ENCODE measurements around the gene PRRG2. TPM values are rescaled to one million over a fixed set of nuclear protein-coding genes. Genes with fewer than 3 reads are reported as not detected.

The PRRG2 gene
- total RNA-seq, 1 experiment from 2014 or later = 3.3 TPM

- Histone ChIP-seq H4K20me1 (ENCODE audit: control insufficient read depth, insufficient read depth, insufficient read length) (no peaks in the 10 kb centered on the region), H2BK20ac (ENCODE audit: low read depth, low read length, poor library complexity, severe bottlenecking) (no peak overlapping the region), H3K27me3 (ENCODE audit: insufficient read depth, low read length) (no peaks in the 10 kb centered on the region), H3K4ac (ENCODE audit: low read depth, low read length) (no peak overlapping the region), H2AK5ac (ENCODE audit: insufficient read length, low read length) (no peak overlapping the region), H3K14ac (ENCODE audit: insufficient read depth, low read length) (no peak overlapping the region), H3K9me3 (ENCODE audit: control insufficient read depth, low read depth, low read length) (no peaks in the 10 kb centered on the region), H3K79me1 (ENCODE audit: insufficient read depth, low read depth, low read length, poor library complexity, severe bottlenecking) (no peaks in the 10 kb centered on the region), H2BK5ac (ENCODE audit: insufficient read length, low read length) (no peak overlapping the region), H4K5ac (ENCODE audit: insufficient read length, low read depth, low read length) (no peak overlapping the region), H3K4me2 (ENCODE audit: insufficient read depth, insufficient read length, low read length) (no peak overlapping the region), H2BK15ac (ENCODE audit: low read depth, low read length) (no peak overlapping the region), H3K4me1 (ENCODE audit: insufficient read depth, low read length) (peaks cover 2% of the 10 kb centered on the region; the same call in 1 of the 2 replicates), H2AFZ (ENCODE audit: low read length) (no peak overlapping the region), H3K9ac (ENCODE audit: extremely low read depth, insufficient read length, low read length) (no peak overlapping the region), H4K91ac (ENCODE audit: insufficient read length, low read depth, low read length) (no peak overlapping the region), H3K23ac (ENCODE audit: insufficient read length, low read depth, low read length) (no peak overlapping the region), H3K18ac (ENCODE audit: insufficient read length, low read depth, low read length) (no peak overlapping the region), H3K23me2 (ENCODE audit: insufficient read length, low read depth, low read length, poor library complexity, severe bottlenecking) (peaks cover 9% of the 10 kb centered on the region), H4K8ac (replicated peaks; ENCODE audit: insufficient read length, low read depth, low read length) (no peak overlapping the region), H3T11ph (ENCODE audit: low read length) (no peak overlapping the region), H2BK120ac (ENCODE audit: low read depth, low read length, poor library complexity, severe bottlenecking) (no peak overlapping the region), H3K79me2 (ENCODE audit: insufficient read depth, low read length) (no peaks in the 10 kb centered on the region; the same call in 1 of the 2 replicates), H2BK12ac (ENCODE audit: insufficient read length, low read depth, low read length) (no peak overlapping the region), H3K56ac (ENCODE audit: insufficient read length, low read depth, low read length) (no peak overlapping the region), H3K27ac (ENCODE audit: insufficient read length, low read depth, low read length) (no peak overlapping the region)
- Mint-ChIP-seq H3K27ac (peak overlapping the region; percentile 82 to 91 (median 85)), H3K4me1 (peaks cover 9 to 26% of the 10 kb centered on the region in 2 experiments), H3K36me3 (ENCODE audit: insufficient read depth in 1 of 3, low read depth in 3 of 3) (peaks cover 23 to 27% (median 24%) of the 10 kb centered on the region in 3 experiments), H3K27me3 (ENCODE audit: low read depth) (no peaks in the 10 kb centered on the region), H3K9me3 (no peaks in the 10 kb centered on the region), H3K4me3 (peak overlapping the region in 1 of 2 experiments; percentile 10; a peak in 1 of 5 replicates)
- WGBS (ENCODE audit: extremely low coverage, insufficient read length, low lambda C conversion rate) = no CpG with 5 or more reads among the region's 15 CpGs
- no peak for TF ChIP-seq CTCF (conservative IDR thresholded peaks at IDR 0.05)
- DNase-seq = peak; percentile 60
Measured at GRCh38 chr19:49560358-49560900, 20.7 kb upstream of the PRRG2 start.

Measured in H9 (cell line).